DOHH2 (cell line): ENCODE results near the gene NPR3.

Experiments
- EZH2phosphoT487 ChIP-seq: fragments of 200-600 bp; sonication (generic); IDR thresholded peaks from 2 replicates; pipeline ENCODE4 v1.6.1; 2017; ENCODE audit warnings: borderline replicate concordance, mild to moderate bottlenecking, antibody characterized with exemption, low read length, moderate library complexity, mixed read lengths
- TF ChIP-seq, protein P1 (sequence below): fragments of 200-600 bp; sonication (generic); IDR thresholded peaks from one replicate; pipeline ENCODE4 v1.5.1; 2014; ENCODE audit warnings: antibody characterized with exemption, mild to moderate bottlenecking, low read depth, low read length; ENCODE audit not compliant: poor library complexity, severe bottlenecking

- TF ChIP-seq, protein P1, sequence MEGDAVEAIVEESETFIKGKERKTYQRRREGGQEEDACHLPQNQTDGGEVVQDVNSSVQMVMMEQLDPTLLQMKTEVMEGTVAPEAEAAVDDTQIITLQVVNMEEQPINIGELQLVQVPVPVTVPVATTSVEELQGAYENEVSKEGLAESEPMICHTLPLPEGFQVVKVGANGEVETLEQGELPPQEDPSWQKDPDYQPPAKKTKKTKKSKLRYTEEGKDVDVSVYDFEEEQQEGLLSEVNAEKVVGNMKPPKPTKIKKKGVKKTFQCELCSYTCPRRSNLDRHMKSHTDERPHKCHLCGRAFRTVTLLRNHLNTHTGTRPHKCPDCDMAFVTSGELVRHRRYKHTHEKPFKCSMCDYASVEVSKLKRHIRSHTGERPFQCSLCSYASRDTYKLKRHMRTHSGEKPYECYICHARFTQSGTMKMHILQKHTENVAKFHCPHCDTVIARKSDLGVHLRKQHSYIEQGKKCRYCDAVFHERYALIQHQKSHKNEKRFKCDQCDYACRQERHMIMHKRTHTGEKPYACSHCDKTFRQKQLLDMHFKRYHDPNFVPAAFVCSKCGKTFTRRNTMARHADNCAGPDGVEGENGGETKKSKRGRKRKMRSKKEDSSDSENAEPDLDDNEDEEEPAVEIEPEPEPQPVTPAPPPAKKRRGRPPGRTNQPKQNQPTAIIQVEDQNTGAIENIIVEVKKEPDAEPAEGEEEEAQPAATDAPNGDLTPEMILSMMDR: no peak
- TF ChIP-seq EZH2phosphoT487: no peak
Measured at GRCh38 chr5:32839106-32839505, 128.0 kb downstream of the NPR3 start.
